MM.1S (cell line): ENCODE measurements around the gene PTPRK.

Source experiments
- EZH2 ChIP-seq: fragments of 300-600 bp; sonication (generic); optimal IDR thresholded peaks from 2 replicates; pipeline ENCODE3; 2017; ENCODE audit warnings: low read depth, mild to moderate bottlenecking, antibody characterized with exemption, low read length, mixed read lengths
- EZH2phosphoT487 ChIP-seq: fragments of 300-600 bp; sonication (generic); IDR thresholded peaks from 2 replicates; pipeline ENCODE4 v1.6.1; 2018; ENCODE audit warnings: antibody characterized with exemption, low read length
- TF ChIP-seq, protein P1 (sequence below): fragments of 300-600 bp; sonication (generic); IDR thresholded peaks from 2 replicates; pipeline ENCODE4 v1.5.1; 2016; ENCODE audit warnings: antibody characterized with exemption, low read length, mixed read lengths

DNA sequence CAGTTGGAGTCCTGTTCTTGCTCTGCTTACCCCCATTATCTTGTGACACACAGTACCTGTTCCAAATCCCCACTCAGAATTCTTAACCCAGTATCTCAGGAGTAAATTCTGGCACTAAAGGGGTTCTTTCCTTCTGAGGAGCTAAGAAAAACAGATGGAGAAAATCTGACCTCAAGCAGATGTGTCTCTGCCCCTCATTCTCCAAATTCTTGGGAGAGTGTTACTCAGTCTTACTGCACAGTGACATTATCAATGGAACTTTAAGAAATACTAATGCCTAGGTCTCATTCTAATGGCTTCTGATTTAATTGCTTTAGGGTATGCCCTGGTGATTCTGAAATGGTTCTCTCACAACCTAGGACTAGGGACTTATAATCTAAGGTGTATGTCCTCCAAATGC, 40.6 kb upstream of the PTPRK start:
- TF ChIP-seq, protein P1, sequence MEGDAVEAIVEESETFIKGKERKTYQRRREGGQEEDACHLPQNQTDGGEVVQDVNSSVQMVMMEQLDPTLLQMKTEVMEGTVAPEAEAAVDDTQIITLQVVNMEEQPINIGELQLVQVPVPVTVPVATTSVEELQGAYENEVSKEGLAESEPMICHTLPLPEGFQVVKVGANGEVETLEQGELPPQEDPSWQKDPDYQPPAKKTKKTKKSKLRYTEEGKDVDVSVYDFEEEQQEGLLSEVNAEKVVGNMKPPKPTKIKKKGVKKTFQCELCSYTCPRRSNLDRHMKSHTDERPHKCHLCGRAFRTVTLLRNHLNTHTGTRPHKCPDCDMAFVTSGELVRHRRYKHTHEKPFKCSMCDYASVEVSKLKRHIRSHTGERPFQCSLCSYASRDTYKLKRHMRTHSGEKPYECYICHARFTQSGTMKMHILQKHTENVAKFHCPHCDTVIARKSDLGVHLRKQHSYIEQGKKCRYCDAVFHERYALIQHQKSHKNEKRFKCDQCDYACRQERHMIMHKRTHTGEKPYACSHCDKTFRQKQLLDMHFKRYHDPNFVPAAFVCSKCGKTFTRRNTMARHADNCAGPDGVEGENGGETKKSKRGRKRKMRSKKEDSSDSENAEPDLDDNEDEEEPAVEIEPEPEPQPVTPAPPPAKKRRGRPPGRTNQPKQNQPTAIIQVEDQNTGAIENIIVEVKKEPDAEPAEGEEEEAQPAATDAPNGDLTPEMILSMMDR = no peak
- no peak for TF ChIP-seq EZH2phosphoT487
- no peak for TF ChIP-seq EZH2
